ENCODE results near the gene CCDC137.

CCDC137 gene

GRCh38 chr17:81690066-81690465 is 23.5 kb downstream of the CCDC137 start:
- H3K9me3 Mint-ChIP-seq: no peaks in the 10 kb centered on the region
- DNase-seq (ENCODE audit: low spot score in 2 of 2) (no peak), ATAC-seq (replicated peaks; ENCODE audit: extremely low read depth, poor library complexity, severe bottlenecking) (no peak)
- H3K4me1 Mint-ChIP-seq: peaks cover 33% of the 10 kb centered on the region
- no peaks in the 10 kb centered on the region for H3K27me3 Mint-ChIP-seq
- peak overlapping the region; percentile 44 for H3K27ac Mint-ChIP-seq (ENCODE audit: low read depth)
- H3K36me3 Mint-ChIP-seq (ENCODE audit: insufficient read depth): peaks cover 29% of the 10 kb centered on the region
- no peak overlapping the region for H3K4me3 Mint-ChIP-seq

- no peak overlapping the region for H3K4me3 Mint-ChIP-seq
- no peak for DNase-seq (ENCODE audit: low spot score in 2 of 2)
- H3K27me3 Mint-ChIP-seq: no peaks in the 10 kb centered on the region
- no peak for ATAC-seq (replicated peaks; ENCODE audit: extremely low read depth, poor library complexity, severe bottlenecking)
- H3K4me1 Mint-ChIP-seq: peaks cover 28% of the 10 kb centered on the region
- no peak overlapping the region for H3K27ac Mint-ChIP-seq (ENCODE audit: low read depth)
- no peaks in the 10 kb centered on the region for H3K9me3 Mint-ChIP-seq
- H3K36me3 Mint-ChIP-seq (ENCODE audit: insufficient read depth): peaks cover 26% of the 10 kb centered on the region
These were observed 24.0 kb downstream of the CCDC137 start for GRCh38 chr17:81690549-81690948.

- DNase-seq (ENCODE audit: low spot score in 2 of 2) (no peak), ATAC-seq (replicated peaks; ENCODE audit: extremely low read depth, poor library complexity, severe bottlenecking) (no peak)
- H3K4me3 Mint-ChIP-seq: no peak overlapping the region
- peaks cover 25% of the 10 kb centered on the region for H3K36me3 Mint-ChIP-seq (ENCODE audit: insufficient read depth)
- H3K27ac Mint-ChIP-seq (ENCODE audit: low read depth): no peak overlapping the region
- peaks cover 25% of the 10 kb centered on the region for H3K4me1 Mint-ChIP-seq
- H3K27me3 Mint-ChIP-seq: no peaks in the 10 kb centered on the region
- H3K9me3 Mint-ChIP-seq: no peaks in the 10 kb centered on the region
These were observed 24.7 kb downstream of the CCDC137 start for GRCh38 chr17:81691196-81691595.

GRCh38 chr17:81691608-81692007 is 25.1 kb downstream of the CCDC137 start:
- Mint-ChIP-seq H3K27me3 (no peaks in the 10 kb centered on the region), H3K4me3 (no peak overlapping the region), H3K36me3 (ENCODE audit: insufficient read depth) (peaks cover 23% of the 10 kb centered on the region), H3K4me1 (peaks cover 22% of the 10 kb centered on the region), H3K9me3 (no peaks in the 10 kb centered on the region), H3K27ac (ENCODE audit: low read depth) (no peak overlapping the region)
- no peak for DNase-seq (ENCODE audit: low spot score in 2 of 2)
- ATAC-seq (replicated peaks; ENCODE audit: extremely low read depth, poor library complexity, severe bottlenecking): no peak

- ATAC-seq (replicated peaks; ENCODE audit: extremely low read depth, poor library complexity, severe bottlenecking) (no peak), DNase-seq (ENCODE audit: low spot score in 2 of 2) (no peak)
- Mint-ChIP-seq H3K27ac (ENCODE audit: low read depth) (no peak overlapping the region), H3K36me3 (ENCODE audit: insufficient read depth) (peaks cover 25% of the 10 kb centered on the region), H3K9me3 (no peaks in the 10 kb centered on the region), H3K4me3 (no peak overlapping the region), H3K27me3 (no peaks in the 10 kb centered on the region), H3K4me1 (peaks cover 15% of the 10 kb centered on the region)
These were observed 27.1 kb downstream of the CCDC137 start for GRCh38 chr17:81693509-81694210.

GRCh38 chr17:81694810-81695209 is 28.3 kb downstream of the CCDC137 start:
- H3K27me3 Mint-ChIP-seq: no peaks in the 10 kb centered on the region
- H3K27ac Mint-ChIP-seq (ENCODE audit: low read depth): no peak overlapping the region
- peaks cover 24% of the 10 kb centered on the region for H3K36me3 Mint-ChIP-seq (ENCODE audit: insufficient read depth)

GRCh38 chr17:81695211-81695610 is 28.7 kb downstream of the CCDC137 start:
- ATAC-seq (replicated peaks; ENCODE audit: extremely low read depth, poor library complexity, severe bottlenecking) (no peak), DNase-seq (ENCODE audit: low spot score in 2 of 2) (no peak)
- H3K27ac Mint-ChIP-seq (ENCODE audit: low read depth): no peak overlapping the region
- H3K9me3 Mint-ChIP-seq: no peaks in the 10 kb centered on the region
- H3K27me3 Mint-ChIP-seq: no peaks in the 10 kb centered on the region
- no peak overlapping the region for H3K4me3 Mint-ChIP-seq
- peaks cover 24% of the 10 kb centered on the region for H3K36me3 Mint-ChIP-seq (ENCODE audit: insufficient read depth)
- no peaks in the 10 kb centered on the region for H3K4me1 Mint-ChIP-seq

More at GRCh38 chr17:81694810-81695209, 28.3 kb downstream of the CCDC137 start:
- no peaks in the 10 kb centered on the region for H3K9me3 Mint-ChIP-seq
- peaks cover 4% of the 10 kb centered on the region for H3K4me1 Mint-ChIP-seq
- ATAC-seq (replicated peaks; ENCODE audit: extremely low read depth, poor library complexity, severe bottlenecking): no peak
- no peak for DNase-seq (ENCODE audit: low spot score in 2 of 2)
- no peak overlapping the region for H3K4me3 Mint-ChIP-seq

GRCh38 chr17:81695801-81696200 is 29.3 kb downstream of the CCDC137 start:
- no peak overlapping the region for H3K4me3 Mint-ChIP-seq
- DNase-seq (ENCODE audit: low spot score in 2 of 2): no peak
- H3K4me1 Mint-ChIP-seq: peaks cover 3% of the 10 kb centered on the region
- ATAC-seq (replicated peaks; ENCODE audit: extremely low read depth, poor library complexity, severe bottlenecking): no peak
- H3K27ac Mint-ChIP-seq (ENCODE audit: low read depth): no peak overlapping the region
- H3K9me3 Mint-ChIP-seq: no peaks in the 10 kb centered on the region
- peaks cover 29% of the 10 kb centered on the region for H3K36me3 Mint-ChIP-seq (ENCODE audit: insufficient read depth)
- H3K27me3 Mint-ChIP-seq: no peaks in the 10 kb centered on the region

- H3K36me3 Mint-ChIP-seq (ENCODE audit: insufficient read depth): peaks cover 27% of the 10 kb centered on the region
- H3K27ac Mint-ChIP-seq (ENCODE audit: low read depth): peak overlapping the region; percentile 25
- ATAC-seq (replicated peaks; ENCODE audit: extremely low read depth, poor library complexity, severe bottlenecking): no peak
These were observed 29.8 kb downstream of the CCDC137 start for GRCh38 chr17:81696218-81696941.

GRCh38 chr17:81697261-81698044 is 30.9 kb downstream of the CCDC137 start:
- H3K27ac Mint-ChIP-seq (ENCODE audit: low read depth): peak overlapping the region; percentile 25
- no peak overlapping the region for H3K4me3 Mint-ChIP-seq
- H3K27me3 Mint-ChIP-seq: no peaks in the 10 kb centered on the region
- no peak for DNase-seq (ENCODE audit: low spot score in 2 of 2)
- peaks cover 22% of the 10 kb centered on the region for H3K36me3 Mint-ChIP-seq (ENCODE audit: insufficient read depth)
- peaks cover 17% of the 10 kb centered on the region for H3K4me1 Mint-ChIP-seq
- no peaks in the 10 kb centered on the region for H3K9me3 Mint-ChIP-seq
- ATAC-seq (replicated peaks; ENCODE audit: extremely low read depth, poor library complexity, severe bottlenecking): no peak

More at GRCh38 chr17:81696218-81696941, 29.8 kb downstream of the CCDC137 start:
- H3K4me1 Mint-ChIP-seq: peaks cover 8% of the 10 kb centered on the region
- DNase-seq (ENCODE audit: low spot score in 2 of 2): no peak
- no peak overlapping the region for H3K4me3 Mint-ChIP-seq
- H3K9me3 Mint-ChIP-seq: no peaks in the 10 kb centered on the region
- no peaks in the 10 kb centered on the region for H3K27me3 Mint-ChIP-seq

GRCh38 chr17:81700353-81701287 is 34.1 kb downstream of the CCDC137 start:
- peaks cover 40% of the 10 kb centered on the region for H3K36me3 Mint-ChIP-seq (ENCODE audit: insufficient read depth)
- H3K27me3 Mint-ChIP-seq: no peaks in the 10 kb centered on the region
- peak overlapping the region; percentile 91 for H3K4me3 Mint-ChIP-seq
- H3K27ac Mint-ChIP-seq (ENCODE audit: low read depth): peak overlapping the region; percentile 95
- H3K4me1 Mint-ChIP-seq: peaks cover 24% of the 10 kb centered on the region
- ATAC-seq (replicated peaks; ENCODE audit: extremely low read depth, poor library complexity, severe bottlenecking) (no peak), DNase-seq (ENCODE audit: low spot score in 2 of 2) (no peak)
- H3K9me3 Mint-ChIP-seq: no peaks in the 10 kb centered on the region

Measured in central memory CD8-positive, alpha-beta T cell (primary cell).